Endodermal cell (in vitro differentiated cells): Measurements from ENCODE around the gene TM4SF5. TPM values are rescaled to one million over a fixed set of nuclear protein-coding genes. Genes with fewer than 3 reads are reported as not detected.

Source experiments
- DNase-seq: peaks from one replicate; pipeline ENCODE4 v3.0.0-alpha.2; 2017
- H3K27ac ChIP-seq: 2 replicates; pipeline ENCODE4 v1.5.1; 2013; ENCODE audit warnings: mild to moderate bottlenecking, low read depth, low read length, moderate library complexity
- H3K27me3 ChIP-seq: 2 replicates; pipeline ENCODE4 v1.6.1; 2013; ENCODE audit warnings: mild to moderate bottlenecking, low read length, moderate library complexity; ENCODE audit not compliant: insufficient read depth, control insufficient read depth, poor library complexity, severe bottlenecking
- H3K36me3 ChIP-seq: 2 replicates; pipeline ENCODE4 v1.7.0; 2013; ENCODE audit warnings: mild to moderate bottlenecking, low read length, moderate library complexity; ENCODE audit not compliant: control insufficient read depth, insufficient read depth
- H3K4me1 ChIP-seq: one replicate; pipeline ENCODE4 v1.7.0; 2013; ENCODE audit warnings: low read length; ENCODE audit not compliant: control insufficient read depth, insufficient read depth
- H3K4me3 ChIP-seq: 2 replicates; pipeline ENCODE4 v1.5.1; 2013; ENCODE audit warnings: mild to moderate bottlenecking, low read length, moderate library complexity
- H3K9ac ChIP-seq: 2 replicates; pipeline ENCODE4 v1.6.1; 2013; ENCODE audit warnings: mild to moderate bottlenecking, low read length, moderate library complexity; ENCODE audit not compliant: poor library complexity, severe bottlenecking; ENCODE audit errors: extremely low read depth
- H3K9me3 ChIP-seq: 2 replicates; pipeline ENCODE4 v1.6.1; 2013; ENCODE audit warnings: mild to moderate bottlenecking, low read length, moderate library complexity; ENCODE audit not compliant: control insufficient read depth
- H3K27ac Mint-ChIP-seq: 2 replicates; pipeline ENCODE4 v1.8.0; 2020; ENCODE audit warnings: mixed read lengths
- H3K27me3 Mint-ChIP-seq: 2 replicates; pipeline ENCODE4 v1.8.0; 2021; ENCODE audit warnings: mild to moderate bottlenecking, mixed read lengths; ENCODE audit not compliant: insufficient read depth
- H3K36me3 Mint-ChIP-seq: 2 replicates; pipeline ENCODE4 v1.8.0; 2020; ENCODE audit warnings: low read depth, mixed read lengths
- H3K4me1 Mint-ChIP-seq: 2 replicates; pipeline ENCODE4 v1.8.0; 2020; ENCODE audit warnings: mixed read lengths
- H3K4me3 Mint-ChIP-seq: 2 replicates; pipeline ENCODE4 v1.8.0; 2020; ENCODE audit warnings: mild to moderate bottlenecking, moderate library complexity, mixed read lengths
- H3K9me3 Mint-ChIP-seq: 2 replicates; pipeline ENCODE4 v1.8.0; 2020; ENCODE audit warnings: mild to moderate bottlenecking, mixed read lengths
- CTCF ChIP-seq: fragments of 200-600 bp; sonication (generic); conservative IDR thresholded peaks from 2 replicates; pipeline ENCODE4 v1.5.0; 2021; ENCODE audit warnings: antibody characterized with exemption, mild to moderate bottlenecking
- WGBS, 2 experiments: methylation state at CpG; one replicate each; pipeline versions ENCODE4 v1.1.5 to v1.1.7; 2013; ENCODE audit warnings: missing lambda C conversion rate in 2 of 2, mixed read lengths in 1 of 2; ENCODE audit not compliant: insufficient coverage in 1 of 2, insufficient read length in 1 of 2; 5-methylcytosine and 5-hydroxymethylcytosine counted together
- total RNA-seq, 2 donors: library from RNA; stranded (reverse); fragmentation: NEBNext Ultra II Directional in 1 of 2; extraction: Animal tissue kit (Norgen Biotek cat#: 25700) in 1 of 2; gene quantifications; 2 replicates in 1 of 2; 3 replicates in 1 of 2; pipeline ENCODE4 v1.2.1, GENCODE V29; 2021

Gene TM4SF5
- total RNA-seq, 2 donors from 2014 or later: not detected

- peaks cover 70% of the 10 kb centered on the region for H3K27me3 Mint-ChIP-seq
- WGBS, 2 experiments: 0 to 1% methylated on average over 18 to 25 of the region's 25 CpGs
- no peaks in the 10 kb centered on the region for H3K9me3 Mint-ChIP-seq
- no peak overlapping the region for H3K27ac ChIP-seq
- no peak for DNase-seq
- no peak for TF ChIP-seq CTCF
- peak overlapping the region; percentile 91 for H3K4me3 ChIP-seq
- H3K4me1 Mint-ChIP-seq: peaks cover 6% of the 10 kb centered on the region
- peaks cover 70% of the 10 kb centered on the region for H3K27me3 ChIP-seq
- no peaks in the 10 kb centered on the region for H3K9me3 ChIP-seq
- no peaks in the 10 kb centered on the region for H3K36me3 ChIP-seq
- no peak overlapping the region for H3K27ac Mint-ChIP-seq
- no peaks in the 10 kb centered on the region for H3K4me1 ChIP-seq
- peak overlapping the region; percentile 67 for H3K4me3 Mint-ChIP-seq
- peak overlapping the region; percentile 67 for H3K9ac ChIP-seq
- no peaks in the 10 kb centered on the region for H3K36me3 Mint-ChIP-seq
Observed at GRCh38 chr17:4789701-4789950, 17.9 kb downstream of the TM4SF5 start.

GRCh38 chr17:4789951-4790704 lies 18.4 kb downstream of the TM4SF5 start:
- H3K27ac ChIP-seq: no peak overlapping the region
- peak overlapping the region; percentile 91 for H3K4me3 ChIP-seq
- Mint-ChIP-seq H3K27ac (peak overlapping the region; percentile 44), H3K4me1 (peaks cover 6% of the 10 kb centered on the region), H3K36me3 (no peaks in the 10 kb centered on the region), H3K27me3 (peaks cover 69% of the 10 kb centered on the region), H3K4me3 (peak overlapping the region; percentile 67), H3K9me3 (no peaks in the 10 kb centered on the region)
- H3K36me3 ChIP-seq: no peaks in the 10 kb centered on the region
- H3K9me3 ChIP-seq: peaks cover 2% of the 10 kb centered on the region
- peaks cover 67% of the 10 kb centered on the region for H3K27me3 ChIP-seq
- peak; percentile 85 for TF ChIP-seq CTCF
- peak overlapping the region; percentile 67 for H3K9ac ChIP-seq
- WGBS, 2 experiments: 1 to 2% methylated on average over 20 to 91 of the region's 91 CpGs
- H3K4me1 ChIP-seq: no peaks in the 10 kb centered on the region
- DNase-seq: peak; percentile 93

- Mint-ChIP-seq H3K4me1 (peaks cover 6% of the 10 kb centered on the region), H3K36me3 (no peaks in the 10 kb centered on the region), H3K27ac (no peak overlapping the region), H3K4me3 (peak overlapping the region; percentile 67), H3K27me3 (peaks cover 64% of the 10 kb centered on the region), H3K9me3 (peaks cover under 1% of the 10 kb centered on the region)
- Histone ChIP-seq H3K4me3 (peak overlapping the region; percentile 91), H3K36me3 (no peaks in the 10 kb centered on the region), H3K27ac (no peak overlapping the region), H3K27me3 (peaks cover 61% of the 10 kb centered on the region), H3K9ac (no peak overlapping the region), H3K4me1 (no peaks in the 10 kb centered on the region), H3K9me3 (peaks cover 5% of the 10 kb centered on the region)
- DNase-seq: no peak
- TF ChIP-seq CTCF: no peak
- 70 to 94% methylated on average over 5 to 7 of the region's 7 CpGs for WGBS, 2 experiments
Observed at GRCh38 chr17:4790705-4791088, 19.0 kb downstream of the TM4SF5 start.
